Ovary (tissue), 3 donors: Measurements from ENCODE around the gene ST6GALNAC3.

Experiments used
- EP300 ChIP-seq: sonication (generic); formaldehyde crosslinking; IDR thresholded peaks from one replicate; pipeline ENCODE4 v1.6.1; 2017; ENCODE audit warnings: antibody characterized with exemption
- TF ChIP-seq, protein P1 (sequence below), 3 donors: fragments of 450-650 bp in 2 of 3; fragments of 200-600 bp in 1 of 3; IDR thresholded peaks; one replicate each; pipeline versions ENCODE4 v1.5.1 to v1.8.0; 2016 to 2022; ENCODE audit warnings: antibody characterized with exemption in 3 of 3, mild to moderate bottlenecking in 1 of 3
- donor health status: DM: no; HTN: no; CAD: no.

DNA sequence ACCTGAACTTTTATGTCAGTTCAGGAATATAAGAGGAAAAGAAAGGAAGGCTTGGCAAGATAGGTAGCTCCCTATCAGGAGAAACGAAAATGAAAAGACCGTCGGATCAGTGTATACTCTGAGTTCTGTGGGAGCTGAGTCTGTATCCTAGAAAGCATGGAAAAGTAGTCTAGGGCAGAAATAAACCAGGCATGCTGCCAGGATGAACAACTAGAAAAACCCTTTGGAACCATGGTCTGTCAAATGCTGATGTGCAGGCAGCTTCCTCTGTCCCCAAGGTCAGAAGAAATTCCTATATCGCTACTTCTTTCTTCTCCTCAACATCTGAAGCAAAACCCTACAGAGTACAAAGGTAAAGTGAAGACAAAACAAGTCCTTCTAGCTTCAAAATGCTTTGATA is 268.8 kb downstream of the ST6GALNAC3 start:
- TF ChIP-seq, protein P1, sequence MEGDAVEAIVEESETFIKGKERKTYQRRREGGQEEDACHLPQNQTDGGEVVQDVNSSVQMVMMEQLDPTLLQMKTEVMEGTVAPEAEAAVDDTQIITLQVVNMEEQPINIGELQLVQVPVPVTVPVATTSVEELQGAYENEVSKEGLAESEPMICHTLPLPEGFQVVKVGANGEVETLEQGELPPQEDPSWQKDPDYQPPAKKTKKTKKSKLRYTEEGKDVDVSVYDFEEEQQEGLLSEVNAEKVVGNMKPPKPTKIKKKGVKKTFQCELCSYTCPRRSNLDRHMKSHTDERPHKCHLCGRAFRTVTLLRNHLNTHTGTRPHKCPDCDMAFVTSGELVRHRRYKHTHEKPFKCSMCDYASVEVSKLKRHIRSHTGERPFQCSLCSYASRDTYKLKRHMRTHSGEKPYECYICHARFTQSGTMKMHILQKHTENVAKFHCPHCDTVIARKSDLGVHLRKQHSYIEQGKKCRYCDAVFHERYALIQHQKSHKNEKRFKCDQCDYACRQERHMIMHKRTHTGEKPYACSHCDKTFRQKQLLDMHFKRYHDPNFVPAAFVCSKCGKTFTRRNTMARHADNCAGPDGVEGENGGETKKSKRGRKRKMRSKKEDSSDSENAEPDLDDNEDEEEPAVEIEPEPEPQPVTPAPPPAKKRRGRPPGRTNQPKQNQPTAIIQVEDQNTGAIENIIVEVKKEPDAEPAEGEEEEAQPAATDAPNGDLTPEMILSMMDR (IDR thresholded peaks at IDR 0.05), result no peak
- TF ChIP-seq EP300, result no peak
